Peyer's patch (tissue), 4 donors: ENCODE measurements around the gene TESMIN.
A peak's percentile ranks its signal among the peaks of the same experiment; 100 is the strongest.

Experiments
- POLR2A ChIP-seq, 2 donors: fragments of 450-650 bp; IDR thresholded peaks; one replicate each; pipeline ENCODE4 v1.5.1; 2017; ENCODE audit warnings: antibody characterized with exemption in 2 of 2, mild to moderate bottlenecking in 2 of 2, moderate library complexity in 2 of 2
- TF ChIP-seq, protein P1 (sequence below), 6 experiments: fragments of 450-650 bp in 4 of 6; fragments of 200-600 bp in 2 of 6; sonication (generic) in 1 of 6; IDR thresholded peaks; one replicate each; pipeline ENCODE4 v1.5.1; 2017 to 2019; ENCODE audit warnings: antibody characterized with exemption in 6 of 6, mild to moderate bottlenecking in 3 of 6, moderate library complexity in 1 of 6

DNA sequence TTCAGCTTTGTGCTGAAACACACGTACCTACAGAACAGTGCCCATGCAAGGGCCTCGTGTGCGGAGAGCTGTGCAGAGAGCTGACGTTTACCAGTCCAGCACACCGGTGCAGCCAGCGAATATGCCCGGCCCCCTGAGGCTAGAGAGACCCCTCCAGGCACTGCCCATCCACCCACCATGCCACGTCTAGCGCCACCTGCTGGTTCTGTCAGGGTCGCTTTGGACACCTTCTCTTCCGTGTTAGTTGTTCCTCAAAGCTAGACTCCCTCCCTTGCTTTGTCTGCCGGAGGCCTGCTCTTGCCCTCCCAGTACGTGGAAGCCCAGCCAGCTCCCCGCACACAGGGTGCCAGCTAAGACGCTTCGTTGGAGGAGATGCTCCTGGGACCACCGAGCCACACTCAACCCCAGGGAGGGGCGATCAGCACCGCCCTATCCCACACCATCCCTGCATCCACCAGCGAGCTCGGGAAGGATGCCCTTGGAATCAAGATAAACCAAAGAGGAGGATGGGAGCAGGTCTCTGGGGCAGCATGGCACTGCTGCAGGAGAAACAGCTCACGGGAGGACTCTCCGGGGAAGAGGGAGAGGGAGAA, 47.0 kb upstream of the TESMIN start:
- TF ChIP-seq, protein P1, sequence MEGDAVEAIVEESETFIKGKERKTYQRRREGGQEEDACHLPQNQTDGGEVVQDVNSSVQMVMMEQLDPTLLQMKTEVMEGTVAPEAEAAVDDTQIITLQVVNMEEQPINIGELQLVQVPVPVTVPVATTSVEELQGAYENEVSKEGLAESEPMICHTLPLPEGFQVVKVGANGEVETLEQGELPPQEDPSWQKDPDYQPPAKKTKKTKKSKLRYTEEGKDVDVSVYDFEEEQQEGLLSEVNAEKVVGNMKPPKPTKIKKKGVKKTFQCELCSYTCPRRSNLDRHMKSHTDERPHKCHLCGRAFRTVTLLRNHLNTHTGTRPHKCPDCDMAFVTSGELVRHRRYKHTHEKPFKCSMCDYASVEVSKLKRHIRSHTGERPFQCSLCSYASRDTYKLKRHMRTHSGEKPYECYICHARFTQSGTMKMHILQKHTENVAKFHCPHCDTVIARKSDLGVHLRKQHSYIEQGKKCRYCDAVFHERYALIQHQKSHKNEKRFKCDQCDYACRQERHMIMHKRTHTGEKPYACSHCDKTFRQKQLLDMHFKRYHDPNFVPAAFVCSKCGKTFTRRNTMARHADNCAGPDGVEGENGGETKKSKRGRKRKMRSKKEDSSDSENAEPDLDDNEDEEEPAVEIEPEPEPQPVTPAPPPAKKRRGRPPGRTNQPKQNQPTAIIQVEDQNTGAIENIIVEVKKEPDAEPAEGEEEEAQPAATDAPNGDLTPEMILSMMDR (IDR thresholded peaks at IDR 0.05): peak in 5 of 6 experiments; percentile 24 to 53 (median 45)
- no peak for TF ChIP-seq POLR2A (IDR thresholded peaks at IDR 0.05)
